Right lobe of liver (tissue), 6 donors: ENCODE results near the gene KLHL1. TPM values are rescaled to one million over a fixed set of nuclear protein-coding genes. Genes with fewer than 3 reads are reported as not detected.

Source experiments
- ATAC-seq, 4 donors: fragments of 200-7000 bp; cut with Tn5 transposase; one replicate each; pipeline ENCODE4 v1.9.1; 2020; ENCODE audit warnings: mild to moderate bottlenecking in 4 of 4, moderate library complexity in 4 of 4
- DNase-seq, 3 donors: peaks; one replicate each; pipeline ENCODE4 v3.0.0-alpha.2; 2020
- H3K27ac ChIP-seq, 3 donors: fragments of 200-600 bp; one replicate each; pipeline ENCODE4 v1.8.0; 2022
- H3K27me3 ChIP-seq, 2 donors: fragments of 200-600 bp; one replicate each; pipeline ENCODE4 v1.8.0; 2022
- H3K36me3 ChIP-seq, 4 donors: fragments of 200-600 bp; sonication (generic) in 1 of 4; one replicate each; pipeline versions ENCODE4 v1.5.1 to v1.8.0; 2017 to 2022; ENCODE audit warnings: control low read depth in 1 of 4
- H3K4me1 ChIP-seq, 4 donors: fragments of 200-600 bp; sonication (generic) in 1 of 4; one replicate each; pipeline versions ENCODE4 v1.5.1 to v1.8.0; 2017 to 2022; ENCODE audit warnings: control low read depth in 1 of 4
- H3K4me3 ChIP-seq, 3 donors: fragments of 200-600 bp; one replicate each; pipeline ENCODE4 v1.8.0; 2022
- H3K9me3 ChIP-seq, 4 donors: fragments of 200-600 bp; sonication (generic) in 1 of 4; one replicate each; pipeline versions ENCODE4 v1.5.1 to v1.8.0; 2017 to 2022; ENCODE audit warnings: control low read depth in 1 of 4
- CTCF ChIP-seq, 4 donors: fragments of 200-600 bp in 3 of 4; fragments of 450-650 bp in 1 of 4; IDR thresholded peaks; one replicate each; pipeline versions ENCODE4 v1.5.1 to v1.8.0; 2016 to 2022; ENCODE audit warnings: antibody characterized with exemption in 4 of 4, mild to moderate bottlenecking in 2 of 4
- POLR2A ChIP-seq: fragments of 450-650 bp; IDR thresholded peaks from one replicate; pipeline ENCODE4 v1.6.1; 2017; ENCODE audit warnings: antibody characterized with exemption, mild to moderate bottlenecking
- WGBS: methylation state at CpG from one replicate; pipeline ENCODE4 v1.1.6; 2018; ENCODE audit warnings: low coverage, low lambda C conversion rate; ENCODE audit not compliant: insufficient coverage; ENCODE audit errors: missing lambda C conversion rate; 5-methylcytosine and 5-hydroxymethylcytosine counted together
- intact Hi-C, 2 donors: fragments of 100-400 bp; cut with DNase I; formaldehyde crosslinking; loops; one replicate each; pipeline versions ENCODE4 v1.11.2 to v1.14.1; 2022
- total RNA-seq, 6 experiments: library from RNA; depleted of rRNA in 2 of 6; stranded (reverse); fragments of >200 nt in 2 of 6; fragmentation: NEBNext Ultra II Directional in 3 of 6; extraction: Animal tissue kit (Norgen Biotek cat#: 25700) in 3 of 6; gene quantifications; one replicate each; pipeline versions ENCODE4 v1.1.0 to v1.2.4, GENCODE V29; 2016 to 2023
- donor health status: DM: no; HTN: yes; CAD: no.
- donor health status: DM: no; HTN: no; CAD: no.
- donor health status: DM: no; HTN: no; CAD: no.
- donor health status: DM: no; HTN: yes; CAD: no.
- donor health status: DM: no; HTN: yes; CAD: no.

Gene KLHL1
- total RNA-seq, 6 experiments from 2014 or later = not detected

- ATAC-seq (no peak), DNase-seq (no peak)
- Histone ChIP-seq H3K9me3 (no peaks in the 10 kb centered on the region), H3K27me3 (no peaks in the 10 kb centered on the region), H3K4me3 (no peak overlapping the region), H3K36me3 (no peaks in the 10 kb centered on the region), H3K4me1 (no peaks in the 10 kb centered on the region), H3K27ac (no peak overlapping the region)
- intact Hi-C loops = no loop called here
- WGBS = 32% methylated on average over 3 of the region's 3 CpGs
- no peak for TF ChIP-seq POLR2A
- TF ChIP-seq CTCF (IDR thresholded peaks at IDR 0.05) = no peak
These were observed 314.3 kb downstream of the KLHL1 start for GRCh38 chr13:69793783-69794453.

- Histone ChIP-seq H3K27me3 (no peaks in the 10 kb centered on the region), H3K4me3 (no peak overlapping the region), H3K4me1 (no peaks in the 10 kb centered on the region), H3K9me3 (no peaks in the 10 kb centered on the region), H3K36me3 (no peaks in the 10 kb centered on the region), H3K27ac (no peak overlapping the region)
- no peak for ATAC-seq
- TF ChIP-seq POLR2A (no peak), CTCF (IDR thresholded peaks at IDR 0.05) (no peak)
- no peak for DNase-seq
- WGBS = 61% methylated on average over 4 of the region's 4 CpGs
- intact Hi-C loops = no loop called here
These were observed 331.3 kb downstream of the KLHL1 start for GRCh38 chr13:69776937-69777336.

GRCh38 chr13:69769608-69770007 lies 338.6 kb downstream of the KLHL1 start:
- WGBS = 80% methylated on average over 2 of the region's 3 CpGs
- no peak for DNase-seq

GRCh38 chr13:69761581-69761980 lies 346.7 kb downstream of the KLHL1 start:
- no peaks in the 10 kb centered on the region for H3K36me3 ChIP-seq
- no peak overlapping the region for H3K4me3 ChIP-seq
- DNase-seq (no peak), ATAC-seq (no peak)
- no peaks in the 10 kb centered on the region for H3K9me3 ChIP-seq
- no peaks in the 10 kb centered on the region for H3K4me1 ChIP-seq
- TF ChIP-seq CTCF (IDR thresholded peaks at IDR 0.05) = no peak
- no peak for TF ChIP-seq POLR2A
- no peaks in the 10 kb centered on the region for H3K27me3 ChIP-seq
- intact Hi-C loops = no loop called here
- 100% methylated on average over 1 of the region's 1 CpG for WGBS
- H3K27ac ChIP-seq = no peak overlapping the region

More at GRCh38 chr13:69769608-69770007, 338.6 kb downstream of the KLHL1 start:
- H3K27ac ChIP-seq = no peak overlapping the region
- peaks cover 0 to 4% (median 0%) of the 10 kb centered on the region in 4 donors for H3K9me3 ChIP-seq
- TF ChIP-seq CTCF (IDR thresholded peaks at IDR 0.05) (no peak), POLR2A (no peak)
- no peak for ATAC-seq
- no peaks in the 10 kb centered on the region for H3K4me1 ChIP-seq
- H3K4me3 ChIP-seq = no peak overlapping the region
- no peaks in the 10 kb centered on the region for H3K27me3 ChIP-seq
- H3K36me3 ChIP-seq = no peaks in the 10 kb centered on the region
- intact Hi-C loops = no loop called here
